GM20431 (cell line): ENCODE data around the gene DHX35.

ENCODE experiments used
- in situ Hi-C: fragments of 300-500 bp; cut with MseI, MboI; formaldehyde crosslinking; loops from one replicate; pipeline ENCODE4 v1.15.0; 2020; ENCODE audit warnings: low sequenced_read_pairs; ENCODE audit not compliant: unreplicated experiment

The DHX35 gene

DNA sequence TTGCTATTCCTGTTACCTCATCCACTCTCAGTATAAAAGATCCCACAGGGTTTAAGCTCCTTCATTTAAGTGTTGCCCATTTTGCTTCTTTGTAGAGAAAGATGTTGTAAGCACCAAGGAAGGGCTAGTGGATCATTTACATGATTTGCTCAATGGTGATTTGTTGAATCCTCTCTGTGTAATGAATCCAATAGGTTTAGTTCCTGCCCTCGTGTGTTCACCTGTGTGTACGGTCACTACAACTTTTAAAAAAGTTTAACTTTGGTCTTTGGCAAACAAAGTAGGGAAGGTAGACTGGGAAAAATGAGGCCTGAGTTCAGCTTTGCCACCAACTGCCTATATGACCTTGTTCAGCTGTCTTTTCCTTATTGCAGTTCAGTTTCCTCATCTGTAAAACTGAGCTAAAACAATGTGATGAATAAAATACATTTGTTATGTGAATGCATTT, 51.5 kb downstream of the DHX35 start:
- in situ Hi-C loops = no loop called here

DNA sequence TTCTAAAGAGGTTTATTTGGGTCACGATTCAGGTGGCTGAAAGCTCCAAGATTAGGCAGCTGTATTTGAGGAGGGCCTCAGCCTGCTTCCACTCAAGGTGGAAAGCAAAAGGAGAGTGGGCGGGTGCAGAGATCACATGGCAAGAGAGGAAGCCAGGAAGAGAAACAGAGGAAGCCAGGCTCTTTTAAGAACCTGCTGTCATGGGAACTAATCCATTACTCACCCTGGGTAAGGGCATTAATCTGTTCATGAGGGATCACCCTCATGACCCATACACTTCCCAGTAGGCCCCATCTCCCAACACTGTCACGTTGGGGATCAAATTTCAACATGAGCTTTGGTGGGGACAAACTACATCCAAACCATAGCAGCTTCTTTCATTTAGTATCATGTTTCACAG, 53.9 kb downstream of the DHX35 start:
- in situ Hi-C loops = no loop called here

DNA sequence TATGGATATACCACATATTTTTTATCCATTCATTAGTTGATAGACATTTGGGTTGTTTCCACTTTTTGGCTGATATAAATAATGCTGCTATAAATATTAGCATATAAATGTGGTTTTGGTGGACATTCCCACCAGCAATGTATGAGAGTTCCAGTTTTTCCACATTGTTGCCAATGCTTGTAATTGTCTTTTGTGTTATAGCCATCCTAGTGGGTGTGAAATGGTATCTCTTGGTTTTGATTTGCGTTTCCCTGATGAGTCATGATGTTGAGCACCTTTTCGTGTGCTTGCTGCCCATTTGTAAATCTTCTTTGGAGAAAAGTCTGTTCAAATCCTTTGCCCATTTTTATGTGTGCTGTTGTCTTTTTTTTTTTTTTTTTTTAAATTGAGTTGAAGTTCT, 54.4 kb downstream of the DHX35 start:
- in situ Hi-C loops = no loop called here

DNA sequence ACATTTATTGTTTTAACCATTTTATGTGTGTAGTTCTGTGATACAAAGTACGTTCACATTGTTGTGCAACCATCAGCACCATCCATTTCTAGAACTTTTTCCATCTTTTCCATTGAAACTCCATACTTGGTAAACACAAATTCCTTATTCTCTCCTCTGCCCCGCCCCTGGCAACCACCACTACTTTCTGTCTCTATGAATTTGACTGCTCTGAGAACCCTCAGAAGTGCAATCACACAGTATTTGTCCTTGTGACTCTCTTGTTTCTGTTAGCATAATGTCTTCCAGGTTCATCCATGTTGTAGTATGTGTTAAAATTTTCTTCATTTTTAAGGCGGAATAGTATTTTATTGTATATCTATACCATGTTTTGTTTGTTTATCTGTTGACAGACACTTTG, 56.9 kb downstream of the DHX35 start:
- in situ Hi-C loops = no loop called here

DNA sequence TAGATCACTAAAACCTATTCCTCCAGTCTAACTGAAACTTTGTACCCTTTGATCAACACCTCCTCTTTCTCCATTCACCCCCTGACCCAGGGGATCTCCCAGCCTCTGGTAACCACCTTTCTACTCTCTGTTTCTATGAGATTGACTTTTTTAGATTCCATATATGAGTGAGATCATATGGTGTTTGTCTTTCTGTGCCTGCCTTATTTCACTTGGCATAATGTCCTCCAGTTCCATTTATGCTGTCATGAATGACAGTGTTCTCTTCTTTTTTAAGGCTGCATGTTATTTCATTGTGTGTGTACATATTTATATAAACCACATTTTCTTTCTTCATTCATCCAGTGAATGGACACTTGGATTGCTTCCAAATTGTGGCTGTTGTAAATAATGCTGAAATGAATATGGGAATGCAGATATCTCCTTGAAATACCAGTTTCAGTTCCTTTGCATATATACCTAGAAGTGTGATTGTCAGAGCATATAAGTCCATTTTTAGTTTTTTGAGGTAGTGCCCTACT, 57.7 kb downstream of the DHX35 start:
- in situ Hi-C loops = no loop called here

DNA sequence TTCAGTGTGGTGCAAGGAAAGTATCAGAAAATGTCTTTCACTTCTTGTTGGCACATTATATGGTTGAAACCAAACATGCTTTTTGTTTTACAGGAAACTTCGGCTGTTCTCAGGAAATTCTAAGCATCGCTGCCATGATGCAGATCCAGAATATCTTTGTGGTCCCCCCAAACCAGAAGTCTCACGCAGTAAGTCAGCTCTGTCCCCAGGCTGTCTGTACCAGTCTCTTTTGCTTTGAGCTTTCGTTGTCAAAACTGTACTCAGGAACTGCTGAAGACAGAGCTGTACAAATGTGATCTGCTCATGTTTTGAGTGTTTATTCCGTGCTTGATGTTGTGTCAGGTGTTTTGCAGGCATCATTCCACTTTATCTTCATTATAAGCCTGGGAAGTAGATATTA, 59.6 kb downstream of the DHX35 start:
- in situ Hi-C loops = no loop called here

DNA sequence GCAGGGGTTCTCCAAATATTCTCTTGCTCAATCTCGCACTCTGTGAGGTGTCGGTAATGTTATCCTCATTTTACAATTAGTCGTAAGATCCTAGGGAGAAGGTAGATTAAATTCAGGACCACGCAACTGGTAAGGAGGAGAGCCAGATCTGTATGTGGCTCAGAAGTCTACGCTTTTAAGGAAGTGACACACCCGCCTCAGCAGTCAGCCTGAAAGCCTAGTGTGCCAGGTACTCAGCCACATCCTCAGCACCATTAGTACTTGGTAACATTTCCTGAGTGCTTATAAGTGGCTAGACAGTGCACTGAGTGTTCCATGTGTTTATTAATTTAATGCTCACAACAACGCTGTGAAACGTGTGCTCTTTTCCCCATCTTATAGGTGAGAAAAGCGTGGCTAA, 63.7 kb downstream of the DHX35 start:
- in situ Hi-C loops = no loop called here

DNA sequence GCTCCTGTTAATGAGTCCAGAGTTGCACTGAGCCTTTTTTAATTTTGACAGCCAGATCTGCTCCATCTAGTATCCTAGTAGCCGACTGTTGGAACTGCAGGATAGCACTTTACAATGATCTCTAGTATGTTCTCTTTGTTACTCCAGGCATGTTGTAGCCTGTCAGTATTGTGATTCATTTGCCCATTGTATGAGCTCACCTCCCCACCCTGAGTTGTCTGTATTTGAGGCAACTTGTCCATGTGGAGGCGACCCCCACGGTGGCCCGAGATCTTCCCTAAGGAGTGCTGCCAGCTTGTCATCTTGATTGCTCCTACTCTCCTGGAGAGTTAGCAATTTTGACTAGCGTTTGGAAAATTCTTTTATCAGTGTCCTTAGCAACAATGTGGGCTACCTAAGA, 67.2 kb downstream of the DHX35 start:
- in situ Hi-C loops = no loop called here

DNA sequence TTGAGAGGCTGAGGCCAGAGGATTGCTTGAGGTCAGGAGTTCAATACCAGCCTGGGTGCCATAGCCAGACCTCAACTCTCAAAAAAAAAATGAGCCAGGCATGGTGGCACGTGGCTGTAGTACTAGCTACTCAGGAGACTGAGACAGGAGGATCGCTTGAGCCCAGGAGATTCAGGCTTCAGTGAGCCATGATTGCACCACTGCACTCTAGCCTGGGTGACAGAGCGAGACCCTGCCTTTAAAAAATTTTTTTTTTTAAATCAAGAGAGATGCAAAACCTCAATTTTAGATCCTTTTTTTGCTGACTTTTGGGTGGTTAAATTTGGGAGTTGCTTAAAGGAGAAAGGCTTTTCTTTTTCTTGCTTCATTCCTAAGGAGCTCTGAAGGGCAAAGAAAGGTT, 70.9 kb downstream of the DHX35 start:
- in situ Hi-C loops = no loop called here

DNA sequence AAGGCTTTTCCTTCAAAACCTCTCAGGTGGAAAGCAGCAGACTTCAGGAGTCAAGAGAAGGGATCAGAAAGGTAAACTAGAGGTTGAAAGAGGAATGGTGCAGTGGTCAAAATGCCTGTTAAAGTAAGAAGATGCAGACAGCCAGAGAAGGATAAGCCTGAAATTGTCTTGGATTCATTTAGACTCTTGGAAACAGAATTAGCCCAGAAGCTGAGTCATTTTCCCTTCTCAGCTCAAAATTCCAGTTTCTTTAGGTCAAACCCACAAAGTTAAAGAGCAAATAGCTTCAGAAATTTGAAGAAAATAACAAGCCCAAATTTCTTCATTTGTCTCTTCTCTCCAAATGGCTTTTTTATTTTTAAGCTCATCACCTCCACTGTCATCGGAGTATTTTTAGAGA, 73.9 kb downstream of the DHX35 start:
- in situ Hi-C loops = no loop called here

DNA sequence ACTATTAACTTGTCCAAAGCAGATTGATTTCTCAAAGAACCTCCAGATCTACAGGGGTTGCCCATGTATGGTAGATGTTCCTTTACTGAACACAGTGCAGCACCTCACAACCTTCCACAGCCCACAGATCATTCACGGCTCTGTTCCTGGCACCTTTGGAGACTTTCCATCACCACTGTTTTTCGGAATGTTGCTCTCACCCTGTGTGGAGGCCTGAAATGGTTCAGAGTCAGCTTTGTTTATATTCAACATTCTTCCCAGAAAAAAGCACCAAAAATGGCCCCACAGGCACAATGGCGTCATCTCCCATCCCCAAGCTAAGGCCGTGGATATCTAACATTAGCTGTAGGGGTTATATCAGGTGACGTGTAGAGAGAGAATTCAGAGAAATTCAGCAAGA, 74.7 kb downstream of the DHX35 start:
- in situ Hi-C loops = no loop called here

DNA sequence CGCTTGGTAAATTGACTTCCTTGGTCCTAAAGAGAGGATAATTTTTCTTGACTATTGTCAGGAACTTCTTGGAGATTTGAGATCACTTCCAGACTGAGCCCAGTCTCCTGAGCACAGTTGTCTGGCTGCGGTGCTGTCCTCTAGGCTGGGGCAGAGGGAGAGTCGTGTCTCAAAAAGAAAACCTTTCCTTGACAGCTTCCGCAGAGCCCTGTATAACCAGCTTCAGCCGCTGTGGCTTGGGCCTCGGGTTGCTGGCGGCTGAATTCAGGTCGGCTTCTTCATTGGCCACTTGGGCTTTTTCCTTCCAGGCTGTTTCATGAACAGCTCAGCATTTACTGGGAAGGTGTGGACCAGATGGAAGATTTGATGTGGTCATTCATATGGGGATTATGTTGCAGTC, 75.9 kb downstream of the DHX35 start:
- in situ Hi-C loops = no loop called here

DNA sequence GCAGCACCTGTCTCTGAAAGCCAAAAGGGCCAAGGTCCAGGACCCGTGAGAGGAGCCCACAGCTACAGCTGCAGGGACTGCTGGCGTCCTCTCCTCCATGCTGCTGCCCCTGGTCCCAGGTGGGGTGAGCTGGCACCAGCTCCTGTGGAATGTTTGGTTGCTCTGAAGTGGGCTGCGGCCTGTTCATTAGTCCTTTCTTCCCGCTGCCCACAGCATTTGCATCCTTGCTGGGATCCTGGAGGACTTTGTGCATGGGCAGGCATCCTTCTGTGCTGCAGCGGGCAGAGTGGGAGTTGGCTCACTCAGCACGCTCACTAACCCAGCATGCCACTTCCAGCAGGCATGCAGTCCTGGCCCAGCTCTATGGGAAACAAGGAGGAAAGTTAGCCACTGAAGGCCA, 76.4 kb downstream of the DHX35 start:
- in situ Hi-C loops = no loop called here

DNA sequence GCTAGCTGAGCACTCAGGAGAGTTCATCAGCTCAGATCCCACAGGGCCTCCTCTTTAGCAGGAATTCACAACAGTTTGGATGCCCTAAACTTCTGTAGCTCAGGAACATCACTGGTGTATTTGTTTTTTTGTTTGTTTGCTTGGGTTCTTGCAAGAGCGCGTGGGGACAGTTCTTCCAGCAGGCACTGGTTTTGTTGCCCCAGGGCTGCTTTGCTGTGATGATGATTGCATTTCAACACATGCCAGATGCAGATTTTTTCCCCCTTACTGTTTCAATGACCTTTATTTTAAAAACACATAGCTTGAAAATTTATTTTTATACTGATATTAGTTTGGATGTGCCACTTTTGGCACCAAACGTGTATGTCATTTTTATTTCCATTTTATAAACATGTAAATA, 77.1 kb downstream of the DHX35 start:
- in situ Hi-C loops = no loop called here

DNA sequence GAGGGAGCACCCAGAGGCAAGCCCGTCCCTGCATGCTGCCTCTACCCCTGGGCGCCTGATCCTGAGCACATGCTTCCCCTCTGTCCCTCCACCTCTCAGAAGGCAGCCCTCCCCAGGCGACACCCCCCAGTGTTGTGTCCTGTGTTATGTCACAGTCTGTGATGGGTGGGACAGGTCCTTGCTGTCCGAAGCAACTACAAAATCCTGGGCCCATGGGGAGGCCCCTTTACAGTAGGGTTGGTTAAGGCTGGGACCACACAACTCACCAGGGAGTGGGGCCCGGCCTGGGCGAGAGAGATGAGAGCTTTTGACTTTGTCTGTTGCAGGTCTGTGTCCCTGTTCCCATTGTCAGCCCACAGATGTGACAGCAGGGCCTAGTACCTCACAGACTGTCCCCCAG, 78.0 kb downstream of the DHX35 start:
- in situ Hi-C loops = loop anchor here (10.0 kb wide), 1 partner anchor 395 kb away; no protein-coding TSS in a partner anchor

DNA sequence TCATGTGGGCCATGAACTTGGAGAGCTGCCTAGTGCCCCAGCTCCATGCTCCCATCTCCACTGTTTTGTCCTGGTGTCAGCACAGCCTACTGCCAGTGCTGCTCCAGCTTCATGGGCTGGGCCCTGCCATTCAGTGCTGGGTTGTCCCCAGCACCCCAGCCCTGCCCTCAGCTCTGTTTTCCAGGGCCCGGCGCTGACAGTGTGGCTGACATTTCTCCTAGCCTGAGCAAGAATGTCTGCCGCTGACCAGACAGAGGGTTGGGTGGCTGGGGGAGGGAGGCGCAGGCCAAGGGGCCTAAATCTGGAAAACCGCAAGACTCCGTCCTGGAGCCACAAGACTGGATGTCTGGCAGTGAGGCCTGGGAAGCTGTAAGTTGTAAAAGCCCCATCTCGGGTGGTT, 78.9 kb downstream of the DHX35 start:
- in situ Hi-C loops = loop anchor here (10.0 kb wide), 1 partner anchor 396 kb away; no protein-coding TSS in a partner anchor

DNA sequence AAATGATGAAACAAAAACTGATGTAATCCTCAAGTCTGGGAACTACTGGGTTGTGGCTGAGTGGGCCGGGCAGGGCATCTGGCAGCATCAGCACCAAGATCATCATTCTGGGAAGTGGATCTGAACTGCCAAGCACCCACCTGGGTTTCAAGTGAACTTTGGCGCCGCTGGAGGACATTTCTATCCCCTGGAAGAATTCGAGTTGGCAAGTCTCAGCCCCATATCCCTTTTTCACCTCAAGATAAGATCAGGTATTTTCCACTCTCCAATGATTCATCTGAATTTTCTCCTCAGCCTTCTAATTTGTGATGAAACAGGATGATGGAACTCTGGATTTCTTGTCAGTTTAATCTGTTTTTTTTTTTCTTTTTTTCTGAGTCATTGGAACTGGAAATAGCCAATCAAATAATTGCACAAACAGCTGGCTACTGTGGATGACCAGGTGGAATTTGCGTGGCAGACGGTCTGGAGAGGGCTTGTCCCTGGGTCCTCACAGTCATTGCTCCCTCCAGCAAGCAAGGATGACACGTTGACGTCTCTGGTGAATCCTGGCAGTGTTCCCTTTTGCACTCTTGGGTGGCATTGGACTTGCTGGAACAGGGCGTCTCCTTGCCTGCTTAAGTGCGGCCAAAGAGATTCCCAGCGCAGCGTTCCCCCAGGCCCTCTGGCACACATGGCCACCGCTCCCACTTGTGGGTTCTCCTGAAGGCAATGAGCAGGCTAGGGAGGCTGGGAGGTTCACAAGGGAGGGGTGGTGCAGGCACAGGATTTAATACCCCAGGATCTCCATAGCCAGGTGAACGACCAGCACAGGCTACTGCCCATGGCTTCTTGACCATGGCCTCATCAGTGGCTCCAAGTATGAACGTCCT, 80.4 kb downstream of the DHX35 start:
- in situ Hi-C loops = loop anchor here (10.0 kb wide), 1 partner anchor 398 kb away; no protein-coding TSS in a partner anchor

DNA sequence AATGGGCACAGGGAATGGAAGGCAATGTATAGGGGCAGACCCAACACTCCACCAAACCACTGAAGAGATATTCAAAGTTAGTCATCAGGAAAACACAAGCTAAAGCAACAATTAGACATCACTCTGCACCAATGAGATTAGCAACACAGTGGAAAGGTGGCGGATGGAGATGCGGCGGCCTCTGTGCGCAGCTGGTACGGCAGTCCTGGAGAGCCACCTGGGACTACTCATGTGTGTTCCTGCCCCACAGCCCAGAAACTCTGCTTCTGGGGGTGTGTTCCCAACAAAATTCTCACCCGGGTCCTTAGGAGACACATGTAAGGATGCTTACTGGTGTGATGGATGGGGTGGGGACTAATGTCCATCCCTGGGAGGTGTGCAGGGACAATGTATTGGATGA, 82.4 kb downstream of the DHX35 start:
- in situ Hi-C loops = loop anchor here (10.0 kb wide), 1 partner anchor 400 kb away; no protein-coding TSS in a partner anchor

DNA sequence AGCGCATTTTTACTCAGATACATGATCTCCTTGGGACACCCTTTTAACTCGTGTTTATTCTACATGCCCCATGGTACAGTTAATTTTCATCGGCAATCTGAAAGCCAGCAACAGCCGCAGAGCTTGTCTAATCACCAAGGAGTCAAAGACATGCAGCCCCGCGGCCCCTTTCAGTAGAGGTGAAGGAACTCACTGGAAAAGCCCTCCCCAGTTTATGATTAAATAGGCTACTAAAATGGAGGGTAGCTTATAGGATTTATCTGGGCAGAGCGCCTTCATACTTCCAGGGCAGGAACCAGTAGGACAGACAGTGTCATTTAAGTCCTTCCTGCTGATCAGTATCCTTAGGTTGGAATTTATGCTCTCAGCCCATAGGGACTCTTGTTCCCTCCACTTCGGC, 83.5 kb downstream of the DHX35 start:
- in situ Hi-C loops = loop anchor here (10.0 kb wide), 1 partner anchor 401 kb away; no protein-coding TSS in a partner anchor

DNA sequence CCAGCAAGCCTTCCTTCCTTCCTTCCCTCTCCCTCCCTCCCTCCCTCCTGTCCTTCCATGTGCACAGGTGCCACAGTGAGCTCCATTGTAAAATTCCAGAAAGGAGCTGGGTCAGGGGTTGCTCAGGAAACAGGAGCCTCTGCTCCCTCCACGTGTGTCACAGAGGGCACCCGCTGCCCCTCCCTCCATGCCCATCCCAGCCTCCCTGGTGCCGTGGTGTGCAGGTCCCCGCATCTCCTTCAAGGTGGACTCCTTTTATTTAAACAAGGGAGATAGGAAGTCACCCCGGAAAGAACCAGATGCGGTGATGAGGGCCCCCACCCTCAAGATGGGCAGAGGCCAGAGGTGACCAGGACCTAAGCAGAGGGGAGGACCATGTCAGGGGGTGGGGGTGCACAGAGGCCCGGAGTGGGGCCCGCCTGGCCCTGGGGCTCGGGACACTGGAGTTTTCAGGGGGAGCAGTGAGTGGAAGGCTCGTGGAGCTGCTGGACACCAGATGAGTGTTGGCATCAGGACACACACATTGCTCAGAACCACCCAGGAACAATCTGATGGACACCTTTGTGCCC, 85.4 kb downstream of the DHX35 start:
- in situ Hi-C loops = loop anchor here (10.0 kb wide), 1 partner anchor 403 kb away; no protein-coding TSS in a partner anchor
